ENCODE measurements around the gene ZNF524.

The ZNF524 gene

DNA sequence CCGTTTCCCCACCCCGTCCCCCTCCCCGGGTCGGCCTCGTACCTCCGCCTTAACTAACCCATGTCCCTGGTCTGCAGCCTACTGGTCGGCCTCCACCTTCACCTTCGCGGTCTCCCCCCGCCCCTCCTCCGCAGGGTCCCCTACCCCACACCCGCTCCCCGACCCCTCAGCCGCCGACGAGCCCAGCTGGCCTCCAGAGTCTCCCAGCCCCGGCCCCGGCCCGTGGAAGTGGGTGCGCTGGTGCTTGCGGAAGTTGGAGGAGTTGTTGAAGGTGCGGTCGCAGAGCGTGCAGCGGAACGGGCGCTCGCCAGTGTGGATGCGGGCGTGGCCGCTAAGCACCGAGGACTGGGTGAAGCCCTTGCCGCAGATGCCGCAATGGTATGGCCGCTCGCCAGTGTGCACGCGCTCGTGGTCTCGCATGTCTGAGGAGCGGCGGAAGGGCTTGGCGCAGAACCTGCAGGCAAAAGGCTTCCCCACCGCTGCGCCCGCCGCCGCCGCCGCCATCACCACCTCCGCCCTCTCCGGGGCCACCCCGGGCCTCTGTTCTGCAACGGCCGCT lies 21.7 kb downstream of the ZNF524 start:
- no peak for DNase-seq

DNA sequence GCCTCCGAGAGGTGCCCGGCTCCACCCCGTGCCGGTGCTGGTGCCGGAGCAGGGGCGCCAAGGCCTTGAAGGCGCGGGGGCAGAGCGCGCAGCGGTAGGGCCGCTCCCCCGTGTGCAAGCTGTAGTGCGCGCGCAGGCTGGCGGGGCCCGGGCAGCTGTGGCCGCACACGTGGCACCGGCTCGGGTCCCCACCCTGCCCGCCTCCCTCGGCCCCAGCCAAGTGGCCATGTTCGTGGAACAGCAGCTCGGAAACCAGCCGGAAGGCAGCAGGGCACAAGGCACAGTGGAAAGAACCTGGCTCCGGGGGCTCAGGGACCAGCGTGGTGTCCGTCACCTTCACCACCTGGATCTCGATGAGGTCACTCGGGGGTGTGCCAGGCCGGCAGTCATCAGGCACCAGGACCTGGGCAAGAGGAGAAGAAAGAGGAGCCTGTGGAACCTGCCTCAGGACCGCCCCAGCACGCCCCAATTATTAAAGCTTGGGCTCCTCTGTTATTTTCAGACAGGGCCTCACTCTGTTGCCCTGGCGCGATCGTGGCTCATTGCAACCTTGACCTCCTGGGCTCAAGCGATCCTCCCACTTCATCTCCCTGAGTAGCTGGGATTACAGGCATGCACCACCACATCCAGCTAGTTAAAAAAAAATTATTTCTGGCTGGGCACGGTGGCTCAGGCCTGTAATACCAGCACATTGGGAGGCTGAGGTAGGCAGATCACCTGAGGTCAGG lies 22.3 kb downstream of the ZNF524 start:
- no peak for DNase-seq

DNA sequence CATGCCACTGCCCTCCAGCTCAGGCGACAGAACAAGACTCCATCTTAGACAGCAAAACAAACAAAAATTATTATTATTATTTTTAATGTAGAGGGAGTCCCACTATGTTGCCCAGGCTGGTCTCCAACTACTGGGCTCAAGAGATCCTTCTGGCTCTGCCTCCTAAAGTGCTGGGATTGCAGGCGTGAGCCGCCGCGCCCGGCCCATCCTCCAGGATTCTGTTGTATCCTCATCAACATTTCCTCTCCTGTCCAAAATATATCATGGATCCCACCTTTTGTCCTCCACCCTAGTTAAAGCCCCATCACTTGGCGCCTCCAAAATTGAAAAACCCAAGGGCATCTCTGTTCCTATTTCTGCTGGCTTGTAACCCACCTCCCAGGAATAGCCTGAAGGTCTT lies 23.0 kb downstream of the ZNF524 start:
- DNase-seq = no peak

DNA sequence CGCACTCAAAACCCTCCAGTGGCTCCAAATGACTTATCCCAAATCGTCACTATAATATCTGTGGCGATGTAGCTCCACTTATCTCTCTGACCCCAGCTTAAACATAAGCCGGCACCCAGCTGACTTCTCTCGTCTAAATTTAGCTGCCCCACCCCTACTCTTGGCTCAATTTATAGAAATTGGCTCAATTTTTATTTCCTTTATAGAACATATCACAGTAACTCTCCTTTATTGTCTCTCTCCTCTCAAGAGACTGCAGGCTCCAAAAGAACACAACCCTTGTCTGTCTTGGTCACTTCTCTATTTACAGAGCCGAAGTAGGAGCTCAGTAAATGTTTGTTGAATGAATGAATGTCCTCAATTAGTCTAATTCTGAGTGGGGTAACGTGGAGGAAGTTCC lies 23.5 kb downstream of the ZNF524 start:
- no peak for DNase-seq

DNA sequence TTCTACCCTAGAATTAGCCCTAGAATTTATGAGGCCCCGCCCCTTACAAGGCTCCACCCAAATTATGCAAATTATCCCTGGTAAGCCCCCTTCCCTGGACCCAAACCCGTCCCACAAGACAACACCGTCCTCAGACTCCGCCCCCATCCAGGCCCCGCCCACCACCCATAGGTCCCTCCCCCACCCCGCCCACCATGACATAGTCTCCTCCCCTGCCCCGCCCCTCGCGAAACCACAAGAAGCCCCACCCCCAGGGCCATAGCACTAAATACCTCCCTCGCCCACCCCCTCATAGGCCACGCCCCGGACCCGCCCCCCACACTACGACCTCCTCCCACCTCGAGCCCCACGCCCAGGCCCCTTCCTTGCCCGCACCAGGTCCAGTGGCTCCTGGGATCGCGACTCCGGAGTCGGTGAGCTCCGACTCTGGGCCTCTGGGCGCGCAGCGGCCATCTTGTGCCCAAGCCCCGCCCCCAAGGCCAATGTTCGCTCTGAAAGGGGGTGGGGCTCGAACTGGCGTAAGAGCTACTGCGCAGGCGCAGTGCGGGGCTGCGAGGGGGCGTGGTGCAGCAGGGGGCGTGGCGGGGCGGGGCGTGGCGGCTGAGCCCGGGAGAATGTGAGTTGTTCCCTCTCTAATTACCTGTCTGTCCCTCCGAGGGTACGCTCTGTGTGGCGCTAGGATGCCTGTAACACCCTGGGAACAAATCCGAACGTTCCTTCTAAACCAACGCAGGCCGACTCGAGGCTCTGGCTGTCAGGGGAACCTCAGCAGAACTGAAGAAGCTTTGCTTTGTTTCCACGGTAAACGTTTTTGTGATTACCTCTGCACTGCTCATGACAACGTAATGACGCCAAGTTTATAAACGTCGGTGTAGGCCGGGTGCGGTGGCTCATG lies 24.3 kb downstream of the ZNF524 start, which contains the start of gene ZNF784:
Gene ZNF784, minus strand, starts transcription at position 458 of the 895 bp plus-strand sequence. Its CDS starts 5 bp downstream, at position 453.
- peak; percentile 91 for DNase-seq

DNA sequence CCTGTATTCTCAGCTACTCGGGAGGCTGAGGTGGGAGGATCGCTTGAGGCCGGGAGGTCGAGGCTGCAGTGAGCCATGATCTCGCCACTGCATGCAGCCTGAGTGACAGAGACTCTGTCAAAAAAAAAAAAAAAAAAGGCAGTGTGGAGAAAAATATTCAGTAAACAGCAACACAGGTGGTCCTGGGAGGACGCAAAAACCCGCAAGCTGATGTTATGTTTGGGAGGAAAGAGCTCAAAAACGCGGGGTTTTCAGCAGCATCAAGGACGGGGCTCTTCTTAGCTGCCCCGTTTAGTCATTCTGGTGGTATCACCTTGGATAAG lies 24.9 kb downstream of the ZNF524 start:
- no peak for DNase-seq

DNA sequence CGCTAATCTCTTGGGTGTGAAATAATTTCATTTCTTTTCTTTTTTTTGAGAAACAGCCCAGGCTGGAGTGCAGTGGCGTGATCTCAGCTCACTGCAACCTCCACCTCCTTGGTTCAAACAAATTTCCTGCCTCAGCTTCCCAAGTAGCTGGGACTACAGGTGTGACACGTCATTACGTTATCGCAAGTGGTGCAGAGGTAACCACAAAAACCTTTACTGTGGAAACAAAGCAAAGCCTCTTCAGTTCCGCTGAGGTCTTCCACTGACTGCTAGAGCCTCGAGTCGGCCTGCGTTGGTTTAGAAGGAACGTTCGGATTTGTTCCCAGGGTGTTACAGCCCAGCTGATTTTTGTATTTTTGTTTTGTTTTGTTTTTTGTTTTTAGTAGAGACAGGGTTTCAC lies 26.3 kb downstream of the ZNF524 start:
- DNase-seq = no peak

DNA sequence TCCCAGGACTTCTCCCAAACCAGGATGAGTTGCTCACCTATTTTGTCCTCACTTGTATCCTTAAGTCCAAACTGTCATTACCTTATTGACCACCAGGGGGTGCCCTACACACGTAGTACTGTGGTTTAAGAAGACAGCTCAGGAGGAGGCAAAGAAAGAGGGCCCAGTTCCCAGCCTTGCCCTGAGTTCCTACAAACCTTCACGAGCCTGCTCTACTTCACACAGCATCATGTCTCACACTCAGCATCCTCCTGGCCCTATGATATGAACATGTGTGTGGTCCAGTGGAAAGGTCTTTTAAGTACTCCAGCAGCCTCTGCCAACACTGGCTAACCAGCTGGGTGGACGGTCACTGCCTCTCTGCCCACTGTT lies 32.4 kb downstream of the ZNF524 start:
- DNase-seq = peak; percentile 80

DNA sequence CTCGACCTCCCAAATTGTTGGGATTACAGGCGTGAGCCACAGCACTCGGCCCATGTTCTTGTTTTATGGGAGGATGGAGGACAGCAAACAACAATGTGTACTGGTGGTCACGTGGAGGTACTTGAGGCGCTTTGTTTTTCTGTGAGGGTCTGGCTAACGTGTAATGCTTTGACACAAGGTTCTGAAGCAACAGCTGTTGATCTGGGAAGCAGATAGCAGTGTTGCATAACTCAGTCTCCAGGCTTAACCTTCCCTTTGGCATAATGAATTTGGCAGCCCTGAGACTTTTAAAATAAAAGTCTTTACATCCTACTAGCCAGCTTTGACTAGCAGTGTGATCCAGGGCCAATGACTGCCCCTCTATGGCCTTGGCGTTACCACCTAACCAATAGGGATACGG lies 33.8 kb downstream of the ZNF524 start:
- no peak for DNase-seq

DNA sequence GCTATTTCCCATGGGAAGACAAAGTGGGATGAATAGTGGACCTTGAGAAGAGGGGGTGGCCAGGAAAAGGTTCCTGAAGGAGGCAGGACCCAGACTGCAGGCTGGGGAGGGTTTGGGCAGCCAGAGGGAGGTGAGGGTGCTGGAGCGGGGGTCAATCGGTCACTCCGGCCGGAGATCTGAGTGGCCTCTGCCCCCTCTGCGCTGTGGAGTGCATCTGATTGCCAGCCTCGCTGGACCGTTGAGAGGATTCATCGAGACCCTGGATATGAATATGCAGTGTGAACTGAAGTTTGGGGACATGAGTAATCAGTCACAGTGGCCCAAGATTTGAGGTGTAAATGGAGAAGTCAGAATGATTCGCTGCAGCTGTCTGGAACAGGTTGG lies 35.2 kb downstream of the ZNF524 start:
- DNase-seq = no peak

DNA sequence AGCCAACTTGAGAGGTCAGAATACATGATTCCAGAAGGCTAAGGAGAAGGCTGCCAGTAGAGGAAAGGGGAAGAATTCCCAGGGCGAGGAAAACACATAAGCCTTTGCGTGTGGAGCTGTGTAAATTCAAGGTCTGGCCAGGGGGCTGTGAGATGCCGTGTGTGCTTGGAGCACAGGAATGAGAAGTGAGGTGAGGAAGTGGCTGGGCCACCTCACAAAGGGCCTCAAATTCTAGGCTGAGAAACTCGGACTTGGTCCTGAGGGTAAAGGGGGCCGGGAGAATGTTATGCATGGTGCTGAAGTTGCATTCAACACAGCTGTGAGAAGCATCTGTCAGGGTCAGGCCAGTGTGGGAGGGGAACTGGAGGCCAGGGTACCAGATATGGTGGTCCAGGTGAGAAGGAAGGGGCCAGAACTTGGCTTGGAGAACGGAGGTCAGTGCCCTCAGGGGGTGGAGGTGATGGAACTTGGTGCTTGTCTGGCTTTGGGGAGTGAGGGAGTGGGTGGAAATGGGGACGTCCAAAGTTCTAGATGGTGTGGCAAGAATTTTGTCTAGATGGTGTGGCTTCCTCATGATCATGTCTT lies 35.9 kb downstream of the ZNF524 start:
- DNase-seq = no peak

DNA sequence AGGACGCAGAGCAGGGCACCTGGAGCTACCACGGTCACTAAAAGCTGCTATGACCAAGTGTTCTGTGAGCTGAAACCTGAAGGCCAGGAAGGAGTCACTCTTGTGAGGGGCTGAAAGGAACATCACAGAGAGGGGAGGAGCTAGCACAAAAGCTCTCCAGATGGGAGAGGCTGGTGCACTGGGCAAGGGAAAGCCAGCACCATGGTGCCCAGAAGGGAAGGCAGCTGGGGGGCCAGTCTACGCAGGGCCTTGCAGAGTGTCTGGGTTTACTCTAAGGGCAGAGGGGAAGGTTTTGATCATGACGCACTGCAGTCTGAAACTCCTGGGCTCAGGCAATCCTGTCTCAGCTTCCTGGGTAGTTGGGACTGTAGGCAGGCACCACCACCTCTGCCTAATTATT lies 36.6 kb downstream of the ZNF524 start:
- no peak for DNase-seq

DNA sequence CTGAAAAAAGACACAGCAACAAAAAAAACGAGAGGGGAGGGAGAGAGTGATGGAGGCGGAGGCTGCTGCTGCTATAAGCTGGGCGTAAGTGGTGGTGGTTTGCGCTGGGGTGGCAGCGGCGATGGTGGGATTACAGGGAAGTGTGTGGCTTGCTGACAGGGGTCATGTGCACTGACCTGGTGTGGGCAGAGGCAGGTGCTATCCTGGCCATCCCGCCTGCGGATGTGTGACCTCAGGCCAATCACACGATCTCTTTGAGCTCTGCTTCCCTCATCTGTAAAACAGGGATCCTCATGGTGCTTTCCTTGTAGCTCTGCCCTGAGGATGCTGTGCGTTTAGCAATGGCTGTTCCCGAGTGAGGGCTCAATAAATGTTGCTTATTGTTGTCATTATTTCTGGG lies 37.4 kb downstream of the ZNF524 start:
- DNase-seq = no peak

DNA sequence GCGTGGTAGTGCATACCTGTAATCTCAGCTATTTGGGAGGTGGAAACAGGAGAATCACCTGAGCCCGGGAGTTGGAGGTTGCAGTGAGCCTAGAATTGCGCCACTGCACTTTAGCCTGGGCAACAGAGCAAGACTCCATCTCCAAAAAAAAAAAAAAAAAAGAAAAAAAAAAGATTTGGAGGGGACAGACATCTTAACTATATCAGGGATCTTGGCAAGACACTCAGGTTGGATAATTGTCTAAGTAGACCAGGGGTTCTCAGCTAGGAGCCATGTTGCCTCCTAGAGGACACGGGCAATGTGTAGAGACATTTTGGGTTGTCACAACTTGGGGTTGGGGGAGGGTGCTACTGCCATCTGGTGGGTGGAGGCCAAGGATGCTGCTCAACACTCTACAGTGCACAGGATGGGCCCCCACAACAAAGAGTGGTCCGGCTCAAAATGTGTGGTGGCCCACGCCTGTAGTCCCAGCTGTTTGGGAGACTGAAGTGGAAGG lies 38.8 kb downstream of the ZNF524 start:
- DNase-seq = no peak

DNA sequence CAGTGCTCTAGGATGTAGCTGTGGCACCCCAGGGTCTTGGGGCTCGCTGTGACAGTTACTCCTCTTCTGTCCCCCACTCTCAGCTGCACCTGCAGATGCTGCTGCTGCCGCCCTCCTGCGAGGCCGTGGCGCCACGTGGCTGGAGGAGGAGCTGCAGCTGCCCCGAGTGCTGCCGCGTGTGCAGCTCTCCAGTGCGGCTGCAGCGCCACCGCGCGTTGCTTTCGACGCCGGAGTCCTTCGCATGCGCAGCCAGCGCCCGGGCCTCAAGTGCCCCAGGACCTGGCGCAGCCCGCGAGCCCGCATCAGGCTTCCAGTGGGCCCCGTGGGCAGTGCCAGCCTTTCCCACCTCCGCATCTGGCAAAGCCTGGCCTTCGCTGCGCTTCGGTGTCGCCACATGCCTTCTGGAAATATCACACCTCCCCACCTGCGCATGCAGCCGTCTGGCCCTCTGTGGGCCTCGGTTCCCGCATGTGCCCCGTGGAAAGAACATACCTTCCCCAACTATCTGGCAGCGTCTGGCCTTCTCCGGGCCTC lies 40.0 kb downstream of the ZNF524 start:
- peak; percentile 57 for DNase-seq

DNA sequence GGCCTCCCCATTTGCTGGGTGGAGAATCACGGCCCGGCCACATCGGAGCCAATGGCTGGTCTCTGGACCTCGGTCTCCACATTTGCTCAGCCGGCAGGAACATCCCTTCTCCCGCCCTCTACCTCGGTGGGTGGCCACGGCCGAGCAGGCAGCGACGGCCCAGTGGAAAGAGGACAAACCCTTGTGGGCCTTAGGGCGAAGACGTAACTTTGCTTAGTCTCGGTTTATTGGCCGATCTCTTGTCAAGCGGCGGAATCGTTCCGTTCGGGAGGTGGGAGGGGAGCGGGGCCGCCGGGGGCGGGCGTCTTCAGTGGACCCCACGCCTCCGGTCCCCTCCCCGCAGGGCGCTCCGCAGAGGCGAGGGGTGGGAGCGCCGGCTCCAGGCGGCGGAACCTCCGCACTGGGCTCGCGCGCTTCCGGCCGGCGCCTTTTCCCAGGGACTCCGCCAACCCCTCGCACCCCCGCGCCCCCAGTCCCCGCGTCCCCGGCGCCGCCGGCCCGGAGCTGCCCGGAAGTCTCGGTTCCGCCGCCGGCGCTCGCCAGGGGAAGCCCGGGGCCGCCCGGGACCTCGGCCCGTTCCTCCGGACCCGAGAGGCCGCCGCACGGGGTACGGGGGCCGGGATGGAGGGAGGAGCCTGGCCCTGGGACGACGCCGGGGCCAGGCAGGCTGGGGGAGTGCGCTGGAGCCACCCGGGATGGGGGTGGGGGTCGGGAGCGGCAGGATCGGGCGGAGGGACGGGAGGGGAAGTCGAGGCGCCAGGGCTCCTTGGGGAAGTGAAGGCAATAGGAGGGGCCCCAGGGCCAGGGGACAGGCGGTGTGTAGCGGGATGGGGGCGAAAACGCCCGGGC lies 40.7 kb downstream of the ZNF524 start, which contains the start of gene ZNF580:
Gene ZNF580, plus strand, starts transcription at position 426 of the 849 bp plus-strand sequence. CDS start 1,507 bp downstream, outside the sequence.
- DNase-seq = peak; percentile 55

DNA sequence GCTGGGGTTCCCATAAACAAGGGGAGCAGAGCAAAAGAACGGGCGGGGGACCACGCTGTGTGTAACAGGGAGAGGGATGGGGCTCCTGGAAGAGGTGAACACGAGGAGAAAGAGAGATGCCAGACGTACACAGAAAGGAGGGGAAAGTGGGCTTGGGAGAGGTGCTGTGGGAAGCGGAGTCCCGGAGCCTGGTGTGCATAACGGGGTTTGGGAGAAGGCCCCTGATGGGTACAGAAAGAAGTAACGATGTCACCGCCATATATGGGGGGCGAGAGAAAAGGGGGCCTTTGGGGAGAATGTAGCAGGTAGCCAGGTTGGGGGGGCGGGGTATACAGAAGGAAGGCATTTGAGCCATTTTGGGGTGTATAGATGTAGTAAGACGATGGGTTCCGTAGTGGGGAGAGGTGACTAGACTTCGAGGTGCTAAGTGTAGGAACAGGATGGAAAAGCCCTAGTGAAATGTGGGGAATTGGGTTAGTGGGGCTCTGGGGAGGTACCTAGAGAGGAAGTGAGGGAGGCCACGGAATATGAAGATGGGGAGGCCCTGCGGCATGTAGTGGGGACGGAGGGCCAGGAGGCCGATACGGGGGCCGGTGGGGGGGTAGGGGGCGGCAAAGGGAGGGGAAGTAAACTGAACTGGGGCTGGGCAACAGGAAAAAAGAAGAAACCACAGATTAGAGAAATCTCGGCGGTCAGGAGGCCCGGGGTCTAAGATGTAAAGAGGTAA lies 41.5 kb downstream of the ZNF524 start:
- peak; percentile 50 for DNase-seq

DNA sequence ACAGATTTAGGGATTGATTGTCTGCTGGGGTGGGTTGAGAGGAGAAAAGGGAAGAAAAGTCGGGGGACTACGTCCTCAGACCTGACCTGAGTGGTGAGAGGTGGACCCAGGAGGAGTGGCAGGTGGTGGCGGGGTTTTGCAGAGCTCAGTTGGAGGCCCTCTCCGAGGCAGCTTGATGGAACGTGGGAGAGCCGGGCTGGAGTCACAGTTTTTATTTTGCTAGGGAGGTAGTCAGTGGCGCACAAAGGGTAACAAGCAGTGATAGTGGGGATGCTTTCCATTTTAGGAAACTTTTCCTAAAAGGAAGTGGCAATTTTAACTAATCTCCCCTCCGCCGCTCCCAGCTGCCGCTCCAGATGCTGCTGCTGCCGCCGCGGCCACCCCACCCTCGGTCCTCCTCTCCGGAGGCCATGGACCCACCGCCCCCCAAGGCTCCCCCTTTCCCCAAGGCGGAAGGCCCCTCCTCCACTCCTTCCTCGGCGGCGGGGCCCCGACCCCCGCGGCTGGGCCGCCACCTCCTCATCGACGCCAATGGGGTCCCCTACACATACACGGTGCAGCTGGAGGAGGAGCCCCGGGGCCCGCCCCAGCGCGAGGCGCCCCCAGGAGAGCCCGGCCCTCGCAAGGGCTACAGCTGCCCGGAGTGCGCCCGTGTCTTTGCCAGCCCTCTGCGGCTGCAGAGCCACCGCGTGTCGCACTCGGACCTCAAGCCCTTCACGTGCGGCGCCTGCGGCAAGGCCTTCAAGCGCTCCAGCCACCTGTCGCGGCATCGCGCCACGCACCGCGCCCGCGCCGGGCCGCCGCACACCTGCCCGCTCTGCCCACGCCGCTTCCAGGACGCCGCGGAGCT lies 42.3 kb downstream of the ZNF524 start:
- DNase-seq = peak; percentile 37

DNA sequence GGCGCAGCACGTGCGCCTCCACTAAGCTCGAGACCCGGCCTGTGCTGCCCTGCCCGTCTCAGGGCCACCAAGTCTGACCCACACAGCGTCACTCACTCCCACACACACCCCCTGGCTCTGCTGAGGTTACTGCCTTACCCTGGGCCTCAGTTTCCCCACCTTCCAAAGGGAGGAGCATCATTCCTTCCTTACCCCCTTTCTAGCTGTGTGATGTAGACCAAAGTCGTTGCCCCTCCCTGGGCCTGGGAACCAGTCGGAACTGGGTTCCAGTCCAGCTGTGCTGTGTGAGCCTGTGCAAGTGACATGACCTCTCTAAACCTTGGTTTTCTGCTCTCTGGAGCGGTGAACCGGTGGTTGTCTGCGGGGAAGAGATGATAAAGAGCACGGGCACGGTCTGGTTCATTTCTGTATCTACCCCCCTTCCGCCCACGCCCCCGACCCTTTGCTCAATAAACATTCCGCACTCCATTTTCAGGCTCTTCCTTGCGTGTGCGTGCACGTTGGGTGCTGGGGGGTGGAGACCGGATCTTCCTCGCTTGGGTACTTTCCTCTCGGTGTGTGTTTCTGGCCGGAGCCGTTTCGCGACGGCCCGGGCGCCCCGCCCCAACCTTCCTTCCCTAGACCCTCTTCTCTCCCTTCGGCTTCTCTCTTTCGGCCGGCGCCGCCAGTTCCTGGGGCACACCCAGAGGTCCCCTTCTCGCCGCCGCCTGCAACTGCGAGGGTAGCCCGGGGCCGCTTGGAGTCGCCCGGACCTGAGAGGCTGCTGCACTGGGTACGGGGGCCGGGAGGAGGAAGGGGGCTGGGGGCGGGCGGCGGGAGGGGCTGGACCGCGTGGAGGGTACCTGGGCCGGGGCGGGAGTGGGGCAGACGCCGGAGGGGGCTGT lies 43.2 kb downstream of the ZNF524 start, which contains the start of gene ZNF581:
Gene ZNF581, plus strand, starts transcription at position 647 of the 884 bp plus-strand sequence. CDS start 923 bp downstream, outside the sequence.
- DNase-seq = peak; percentile 74

Measured in NCI-H526 treated with DMSO at 0.1 percent for 48 hours (cell line).